DMS53 (cell line): ENCODE data around the gene C15orf39.
"Not testable (repeated sequence)": the region's sequence is repeated elsewhere in the genome, so short reads cannot be mapped to it uniquely, and the experiment has no call there.

Experiments
- DNase-seq: peaks from one replicate; lab custom pipeline; 2025; lab: John Stamatoyannopoulos, UW

The C15orf39 gene

DNA sequence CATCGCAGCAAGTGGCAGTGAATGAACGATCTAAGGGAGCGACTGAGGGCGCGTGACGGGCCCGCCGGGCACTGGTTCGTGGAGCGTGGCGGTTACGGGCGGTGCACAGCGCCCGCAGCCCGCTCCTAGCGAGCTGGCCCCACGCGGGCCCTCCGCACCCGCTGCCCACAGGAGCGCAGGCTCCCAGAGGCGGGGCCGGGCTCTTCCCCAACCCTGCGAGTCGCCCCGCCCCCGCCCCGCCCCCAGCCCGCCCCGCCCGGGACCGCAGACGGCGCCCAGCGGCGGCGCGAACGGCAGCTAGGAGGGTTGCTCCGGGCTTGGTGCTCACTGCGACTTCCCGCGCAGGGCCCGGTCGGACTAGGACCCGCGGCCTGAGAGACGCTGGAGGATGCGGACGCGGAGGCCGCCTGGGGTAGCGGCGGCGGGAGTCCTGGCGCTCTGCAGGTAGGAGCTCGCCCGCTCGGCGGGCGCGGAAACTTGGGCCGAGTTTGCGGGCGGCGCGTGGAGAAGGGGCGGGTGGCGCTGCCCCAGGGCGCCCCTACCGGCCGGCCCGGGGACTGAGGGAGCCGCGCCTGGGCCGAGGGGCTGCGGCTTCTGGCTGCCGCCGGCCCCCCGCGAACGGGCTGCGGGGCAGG, at the start of gene C15orf39:
Gene C15orf39, plus strand, starts transcription at position 267 of the 635 bp plus-strand sequence. CDS start 4,167 bp downstream, outside the sequence.
- DNase-seq = peak; percentile 83

DNA sequence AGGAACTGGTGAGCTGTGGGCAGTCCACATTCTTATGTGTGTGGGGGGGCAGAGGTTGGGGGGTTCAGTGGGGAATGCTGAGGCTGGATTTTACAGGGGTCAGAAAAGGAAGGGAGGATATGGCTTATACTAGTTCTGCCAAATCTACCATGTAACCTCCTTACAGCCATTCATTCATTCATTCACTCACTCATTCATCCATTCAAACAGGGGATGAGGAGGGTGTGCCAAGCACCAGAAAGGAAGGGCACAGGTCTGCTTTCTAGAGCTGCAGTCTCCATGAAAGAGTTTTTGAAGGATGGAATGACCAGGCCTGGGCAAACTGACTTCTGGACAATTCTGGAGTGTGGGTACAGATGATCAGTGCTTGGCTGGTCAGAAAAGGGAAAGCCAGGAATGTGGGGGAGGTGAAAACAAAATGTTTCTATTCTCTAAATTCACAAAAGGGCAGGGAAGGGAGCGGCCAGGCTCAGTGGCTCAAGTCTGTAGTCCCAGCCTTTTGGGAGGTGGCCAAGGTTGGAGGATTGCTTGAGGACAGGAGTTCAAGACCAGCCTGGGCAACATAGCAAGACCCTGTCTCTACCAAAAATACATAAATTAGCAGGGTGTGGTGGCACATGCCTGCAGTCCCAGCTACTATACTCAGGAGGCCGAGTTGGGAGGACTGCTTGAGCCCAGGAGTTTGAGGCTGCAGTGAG, 49.2 kb upstream of the C15orf39 start:
- DNase-seq = no peak

DNA sequence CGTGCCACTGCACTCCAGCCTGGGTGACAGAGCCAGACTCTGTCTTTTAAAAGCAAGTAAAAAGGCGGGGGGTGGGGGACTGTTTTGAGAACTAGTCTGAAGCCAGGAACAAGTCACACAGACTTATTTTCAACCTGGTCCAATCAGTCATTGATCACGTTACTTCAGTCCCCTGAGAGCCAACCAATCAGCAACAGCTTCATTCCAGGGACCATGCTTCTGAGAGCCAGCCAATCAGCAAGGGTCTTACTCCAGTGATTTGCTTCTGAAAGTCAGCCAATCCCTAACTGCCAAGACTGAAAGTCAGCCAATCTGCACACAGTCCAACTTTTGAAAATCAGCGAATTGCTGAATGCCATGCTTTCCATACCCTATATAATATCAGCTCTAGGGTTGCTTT, 48.6 kb upstream of the C15orf39 start:
- no peak for DNase-seq

- no peak for DNase-seq
These were observed 48.0 kb upstream of the C15orf39 start for GRCh38 chr15:75153565-75154276.

GRCh38 chr15:75154461-75155062, 47.1 kb upstream of the C15orf39 start:
- DNase-seq = no peak

- DNase-seq = no peak
These were observed 45.1 kb upstream of the C15orf39 start for GRCh38 chr15:75156326-75157215.

DNA sequence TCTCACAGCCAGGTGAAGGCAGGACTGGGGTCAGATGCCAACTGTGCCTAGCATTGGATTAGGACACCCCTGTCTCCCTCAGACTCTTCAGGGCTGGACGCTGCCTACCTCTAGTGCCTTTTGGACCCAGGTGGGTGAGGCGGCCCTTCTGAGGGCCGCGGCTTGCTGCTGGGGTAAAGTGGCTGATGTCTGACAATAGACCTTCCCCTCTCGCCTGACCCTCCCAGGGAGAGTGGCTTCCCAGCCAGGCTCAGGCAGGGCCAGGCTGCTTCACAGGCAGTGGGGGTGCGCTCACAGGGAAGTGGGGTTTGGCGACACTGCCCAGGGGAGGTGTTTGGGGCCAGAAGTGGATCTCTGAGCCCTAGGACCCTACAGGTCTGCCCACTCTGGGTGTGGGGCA, 43.3 kb upstream of the C15orf39 start:
- DNase-seq = no peak

- DNase-seq = no peak
These were observed 42.4 kb upstream of the C15orf39 start for GRCh38 chr15:75159244-75159643.

- no peak for DNase-seq
These were observed 40.4 kb upstream of the C15orf39 start for GRCh38 chr15:75161106-75161916.

DNA sequence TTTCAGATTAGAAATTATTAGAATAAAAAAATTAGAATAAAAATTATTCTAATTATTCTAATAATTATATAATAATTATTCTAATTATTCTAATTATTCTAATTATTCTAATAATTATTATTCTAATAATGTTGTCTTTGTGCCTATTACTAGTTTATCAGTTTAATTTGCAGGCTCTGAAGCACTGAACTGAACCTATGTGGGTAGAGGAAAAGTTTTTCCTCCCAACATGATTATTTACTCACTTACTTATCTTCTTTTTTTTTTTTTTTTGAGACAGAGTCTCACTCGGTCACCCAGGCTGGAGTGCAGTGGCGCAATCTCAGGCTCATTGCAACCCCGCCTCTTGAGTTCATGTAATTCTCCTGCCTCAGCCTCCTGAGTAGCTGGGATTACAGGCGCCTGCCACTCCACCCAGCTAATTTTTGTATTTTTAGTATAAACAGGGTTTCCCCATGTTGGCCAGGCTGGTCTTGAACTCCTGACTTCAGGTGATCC, 39.7 kb upstream of the C15orf39 start:
- DNase-seq = no peak

DNA sequence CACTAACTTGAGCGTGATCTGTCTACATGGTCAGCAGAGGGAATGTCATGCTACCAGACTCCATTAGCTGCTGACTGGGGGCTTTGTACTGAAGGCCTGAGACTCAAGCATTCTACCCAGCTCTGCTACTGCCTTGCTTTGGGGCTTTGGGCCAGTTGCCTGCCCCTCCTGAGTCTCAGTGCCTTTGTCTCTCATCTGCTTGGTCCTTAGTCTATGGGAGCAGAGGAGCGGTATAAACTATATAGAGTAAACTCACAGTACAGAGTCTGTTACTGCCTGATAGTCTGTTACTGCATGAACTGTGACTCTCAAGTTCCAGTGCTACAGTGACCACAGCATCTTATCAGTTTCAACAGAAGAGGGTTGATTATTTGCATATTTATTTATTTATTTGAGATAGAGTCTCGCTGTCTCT, 38.5 kb upstream of the C15orf39 start:
- DNase-seq = no peak

- no peak for DNase-seq
These were observed 36.9 kb upstream of the C15orf39 start for GRCh38 chr15:75164625-75165350.

GRCh38 chr15:75166489-75167063, 35.1 kb upstream of the C15orf39 start:
- not testable (repeated sequence) for DNase-seq

- DNase-seq = no peak
These were observed 33.9 kb upstream of the C15orf39 start for GRCh38 chr15:75167588-75168350.

GRCh38 chr15:75168374-75168773, 33.3 kb upstream of the C15orf39 start:
- no peak for DNase-seq

DNA sequence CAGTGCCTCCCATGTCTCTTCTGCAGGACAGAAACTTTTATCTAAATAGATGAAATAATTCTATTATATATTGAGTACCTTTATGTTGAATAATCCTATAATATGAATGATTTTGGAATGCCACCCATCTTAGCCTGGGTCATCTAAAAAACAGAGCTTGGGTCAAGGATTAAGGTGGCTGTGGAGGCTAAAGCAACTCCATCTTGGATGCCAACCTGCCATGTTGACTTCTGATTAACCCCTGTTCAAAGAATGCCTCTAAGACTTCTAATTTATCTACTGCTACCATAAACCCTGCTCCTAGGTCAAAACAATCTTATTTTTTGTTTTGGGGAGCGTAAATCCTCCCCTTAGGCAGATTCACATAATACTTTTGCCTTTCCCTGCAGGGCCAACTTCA, 31.5 kb upstream of the C15orf39 start:
- DNase-seq = no peak

DNA sequence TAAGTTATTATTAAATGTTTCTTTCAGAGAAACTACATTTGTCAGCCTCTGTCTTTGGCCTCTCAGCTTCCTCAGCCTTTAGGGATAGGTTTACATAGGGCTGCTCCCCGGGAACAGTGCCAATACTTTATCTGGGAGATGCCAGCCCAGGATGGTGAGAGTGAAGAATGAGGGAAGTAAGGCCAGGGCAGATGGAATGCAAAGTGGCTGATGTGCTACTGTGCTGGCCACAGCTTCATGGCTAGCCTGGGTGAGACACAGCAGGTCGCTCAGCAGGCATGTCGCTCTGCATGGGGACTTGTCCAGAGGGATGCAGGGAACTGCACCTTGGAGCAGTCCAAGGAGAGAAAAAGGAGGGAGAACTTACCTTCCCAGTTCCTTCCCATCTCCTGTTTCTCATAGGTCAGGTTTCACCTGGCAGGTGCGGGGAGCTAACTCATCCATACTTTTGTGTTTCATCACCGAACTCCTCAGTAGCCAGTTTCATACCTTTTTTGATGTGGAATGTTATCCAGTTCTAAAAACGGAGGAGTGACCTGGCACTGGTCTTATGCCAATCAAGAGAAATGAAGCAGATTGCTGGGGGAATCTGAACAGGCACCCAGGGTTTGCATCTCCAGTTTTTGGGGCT, 30.9 kb upstream of the C15orf39 start:
- DNase-seq = no peak

DNA sequence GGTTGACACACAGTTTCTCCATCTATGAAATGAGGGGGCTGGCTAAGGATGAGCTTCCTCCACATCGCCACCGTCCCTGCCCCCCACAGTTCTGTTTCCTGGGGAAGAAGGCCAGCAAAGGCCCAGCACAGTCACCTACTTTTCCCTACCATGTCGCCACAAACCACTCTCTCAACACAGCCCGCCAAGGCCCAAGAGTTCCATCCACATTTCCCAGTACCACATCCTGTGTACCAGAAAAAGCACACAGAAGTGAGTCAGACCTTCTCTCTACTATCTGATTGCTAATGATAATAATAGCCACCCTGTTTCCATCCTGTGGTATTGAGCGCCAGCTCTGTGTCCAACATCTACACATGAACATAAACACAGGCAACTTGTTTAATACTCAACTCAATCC, 30.3 kb upstream of the C15orf39 start:
- no peak for DNase-seq
